Measurements from ENCODE around the gene SUGP1. TPM values are rescaled to one million over a fixed set of nuclear protein-coding genes. Genes with fewer than 3 reads are reported as not detected.

Gene SUGP1
- total RNA-seq, 2 experiments from 2014 or later: 54.6 to 61.0 TPM

DNA sequence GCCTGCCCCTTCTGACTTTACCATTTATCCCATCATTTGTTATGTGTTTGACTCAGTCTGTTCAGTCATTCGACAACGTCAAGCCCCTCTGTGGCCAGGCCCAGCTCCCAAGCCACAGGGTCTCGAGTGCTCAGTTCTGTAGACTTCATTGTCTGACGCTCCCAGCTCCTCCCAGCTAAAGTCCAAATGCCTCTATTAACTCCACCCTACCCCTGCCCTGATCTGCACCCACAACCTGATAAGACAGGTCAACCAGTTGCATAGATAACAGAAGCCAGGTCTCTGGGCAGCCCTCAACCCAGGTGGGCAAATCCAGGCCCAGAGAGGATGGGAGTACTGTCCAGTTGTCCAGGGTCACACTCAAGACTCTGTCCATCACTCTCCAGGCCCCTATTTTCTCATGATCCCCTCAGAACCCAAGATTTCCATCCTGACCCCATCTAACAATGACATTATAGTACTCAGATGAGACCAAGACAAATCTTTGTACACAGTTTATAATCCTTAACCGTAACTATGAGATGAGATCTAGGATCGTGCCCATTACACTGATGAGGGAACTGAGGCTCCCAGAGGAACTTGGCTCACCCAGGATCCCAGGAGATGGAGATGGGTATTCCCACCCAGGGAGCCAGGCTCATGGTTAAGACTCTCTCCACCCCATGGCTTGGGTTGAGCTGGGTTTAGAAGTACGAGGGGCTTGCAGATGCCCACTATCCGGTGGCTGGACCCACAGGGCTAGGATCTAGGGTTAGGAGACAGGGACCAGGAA lies 48.3 kb downstream of the SUGP1 start:
- ChIA-PET POLR2A (no interaction called here), CTCF (no interaction called here)

- ChIA-PET CTCF (no interaction called here), POLR2A (interaction anchor here (0.5 kb wide), 1 partner anchor 125 kb away, joined by 3 read pairs; no protein-coding TSS in a partner anchor)
Measured at GRCh38 chr19:19270749-19271571, 49.3 kb downstream of the SUGP1 start.

DNA sequence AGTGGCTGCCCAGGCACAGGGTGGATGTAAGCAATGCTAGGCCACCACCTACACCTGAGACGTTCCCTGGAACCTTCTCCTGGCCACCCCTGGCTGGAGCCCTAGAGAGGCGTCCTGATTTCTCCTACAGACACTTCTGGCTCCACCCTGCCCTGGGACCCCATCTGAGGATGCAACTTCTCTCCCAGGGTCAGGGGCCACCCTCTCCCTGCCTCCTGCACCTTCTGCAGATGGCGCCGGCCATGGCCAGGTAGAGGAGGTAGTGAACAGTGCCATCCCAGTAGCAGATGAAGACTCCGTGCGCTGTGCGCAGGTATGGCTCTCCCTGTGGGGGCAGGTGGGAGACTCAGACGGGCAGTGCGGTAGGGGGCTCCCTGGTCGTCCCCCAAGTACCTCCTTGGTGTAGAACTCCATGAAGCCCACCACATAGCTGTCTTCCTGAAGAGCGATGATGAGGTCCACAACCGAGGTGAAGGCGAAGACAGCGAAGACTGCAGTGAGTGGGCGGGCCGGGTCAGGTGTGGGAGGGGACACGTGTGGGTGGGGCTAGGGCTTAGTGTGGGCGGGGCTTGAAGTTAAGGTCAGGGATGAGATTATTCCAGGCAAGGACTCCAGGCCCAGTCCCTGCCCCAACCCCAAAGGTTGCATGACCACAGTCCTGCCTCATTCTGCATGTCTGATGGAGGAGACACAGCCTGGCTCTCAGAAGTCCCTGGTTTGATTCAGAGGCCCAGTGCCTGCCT lies 50.2 kb downstream of the SUGP1 start:
- POLR2A ChIA-PET: interaction anchor here (0.5 kb wide), 1 partner anchor 125 kb away, joined by 3 read pairs; no protein-coding TSS in a partner anchor
- CTCF ChIA-PET: no interaction called here

DNA sequence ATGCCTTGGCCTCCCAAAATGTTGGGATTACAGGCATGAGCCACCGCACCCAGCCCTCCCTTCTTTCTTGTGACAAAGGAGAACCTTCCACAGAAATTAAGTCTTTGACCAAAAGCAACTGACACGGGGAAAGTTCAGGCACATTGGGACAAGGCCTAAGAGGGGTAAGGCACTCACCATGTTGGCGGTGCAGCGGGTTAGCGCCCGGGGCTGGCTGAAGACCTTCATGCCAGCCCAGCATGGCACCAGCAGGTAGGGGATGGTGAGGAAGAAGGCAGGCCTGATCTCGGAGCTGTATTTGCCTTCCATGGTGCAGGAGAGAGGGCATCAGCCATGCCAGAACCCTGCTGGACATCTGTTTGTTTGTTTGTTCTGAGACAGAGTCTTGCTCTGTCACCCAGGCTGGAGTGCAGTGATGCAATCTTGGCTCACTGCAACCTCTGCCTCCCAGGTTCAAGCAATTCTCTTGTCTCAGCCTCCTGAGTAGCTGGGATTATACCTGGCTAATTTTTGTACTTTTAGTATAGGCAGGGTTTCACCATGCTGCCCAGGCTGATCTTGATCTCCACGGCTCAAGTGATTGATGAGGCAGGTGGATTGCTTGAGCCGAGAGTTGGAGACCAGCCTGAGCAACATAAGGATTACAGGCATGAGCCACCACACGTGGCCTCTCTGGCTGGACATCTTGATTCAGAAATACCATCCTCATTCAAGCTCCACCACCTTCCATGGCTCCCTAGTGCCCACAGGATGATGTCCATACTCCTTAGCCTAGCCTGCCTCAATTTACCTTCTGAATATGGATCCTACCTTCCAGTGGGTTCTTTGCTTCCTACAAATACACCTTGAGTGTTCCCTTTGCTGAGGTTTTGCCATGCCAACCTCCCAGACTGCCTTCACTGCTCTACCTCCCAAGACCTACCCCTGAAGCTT lies 51.6 kb downstream of the SUGP1 start:
- CTCF ChIA-PET: no interaction called here
- POLR2A ChIA-PET: no interaction called here

DNA sequence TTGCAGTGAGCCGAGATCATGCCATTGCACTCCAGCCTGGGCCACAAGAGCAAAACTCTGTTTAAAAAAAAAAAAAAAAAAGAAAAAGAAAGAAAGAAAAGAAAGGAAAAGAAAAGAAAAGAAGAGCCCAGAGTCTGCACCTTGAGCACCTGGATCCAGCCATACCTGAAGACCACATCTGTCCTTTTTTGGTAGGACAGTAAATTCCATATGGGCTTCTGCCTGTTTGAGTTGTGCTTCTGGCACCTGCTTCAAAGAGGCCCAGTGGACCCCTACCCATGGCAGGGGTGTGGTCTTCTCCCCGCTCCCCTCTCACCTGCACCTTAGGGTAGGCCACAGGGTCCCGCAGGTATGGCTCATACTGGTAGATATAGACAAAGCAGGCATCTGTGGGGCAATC lies 53.0 kb downstream of the SUGP1 start:
- ChIA-PET CTCF (no interaction called here), POLR2A (no interaction called here)

GRCh38 chr19:19263886-19264487 lies 56.3 kb downstream of the SUGP1 start:
- CTCF ChIA-PET: no interaction called here
- POLR2A ChIA-PET: no interaction called here

- CTCF ChIA-PET: no interaction called here
- POLR2A ChIA-PET: no interaction called here
Measured at GRCh38 chr19:19262190-19263057, 57.9 kb downstream of the SUGP1 start.

DNA sequence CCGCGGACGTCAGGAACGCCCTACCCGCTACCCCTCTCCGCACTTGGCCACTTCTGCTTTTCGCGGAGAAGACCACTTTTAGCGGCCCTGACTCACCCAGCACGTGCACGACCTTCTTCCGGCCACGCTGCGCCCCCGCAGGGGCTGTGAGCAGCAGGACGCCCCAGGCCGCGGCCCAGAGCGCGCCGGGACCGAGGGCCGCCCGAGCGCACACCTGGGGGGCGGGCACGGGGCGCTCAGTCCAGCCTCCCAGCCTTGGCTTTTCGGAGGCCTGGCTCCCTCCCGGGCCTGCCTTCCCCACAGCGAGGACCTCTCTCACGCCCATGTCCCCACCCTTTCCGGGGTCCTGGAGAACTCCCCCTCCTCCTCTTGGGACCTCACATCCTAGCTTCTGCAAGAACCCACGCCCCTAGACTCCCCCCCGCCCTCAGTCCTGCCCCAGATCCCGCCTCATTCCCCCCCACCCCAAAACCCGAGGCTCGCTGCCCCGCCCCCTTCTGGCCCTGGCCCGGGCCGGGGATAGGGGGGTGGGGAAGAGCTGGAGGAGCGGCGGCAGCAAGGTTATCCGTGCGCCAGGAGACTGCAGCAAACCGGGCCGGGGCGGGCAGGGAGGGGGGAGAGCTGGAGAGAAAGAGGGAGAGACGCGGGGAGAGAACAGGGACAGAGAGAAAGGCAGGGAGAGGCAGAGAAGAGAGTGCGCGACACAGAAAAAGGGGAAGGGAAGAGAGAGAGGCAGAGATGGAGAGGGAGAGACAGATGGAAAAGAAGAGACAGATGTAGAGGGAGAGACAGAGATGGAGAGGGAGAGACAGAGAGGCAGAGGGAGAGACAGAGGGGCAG lies 58.7 kb downstream of the SUGP1 start:
- CTCF ChIA-PET: no interaction called here

GRCh38 chr19:19260417-19261214 lies 59.7 kb downstream of the SUGP1 start:
- CTCF ChIA-PET: no interaction called here
- POLR2A ChIA-PET: no interaction called here

More for the DNA sequence above, 58.7 kb downstream of the SUGP1 start:
- POLR2A ChIA-PET: no interaction called here

DNA sequence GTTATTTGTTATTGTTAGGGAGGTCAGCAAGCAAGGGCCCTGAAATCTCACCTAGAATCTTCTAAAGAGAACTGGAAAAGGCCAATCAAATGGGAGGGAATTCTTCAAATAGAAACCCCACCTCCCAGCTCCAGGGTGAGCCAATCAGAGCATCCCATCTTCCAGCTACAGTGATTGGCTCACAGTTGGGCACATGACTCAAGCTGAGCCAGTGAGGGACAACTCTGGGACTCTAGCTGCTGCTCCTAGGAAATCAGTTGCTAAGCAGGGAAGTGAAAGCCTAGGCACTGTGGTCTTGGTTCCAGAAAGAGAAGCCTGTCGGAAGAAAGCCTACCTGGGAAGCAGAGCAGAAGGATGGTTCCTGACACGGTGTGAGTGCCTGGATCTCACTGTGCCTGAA lies 60.6 kb downstream of the SUGP1 start:
- ChIA-PET CTCF (interaction anchor here (1.3 kb wide), 1 partner anchor 36 kb away, joined by 3 read pairs; no protein-coding TSS in a partner anchor), POLR2A (no interaction called here)

DNA sequence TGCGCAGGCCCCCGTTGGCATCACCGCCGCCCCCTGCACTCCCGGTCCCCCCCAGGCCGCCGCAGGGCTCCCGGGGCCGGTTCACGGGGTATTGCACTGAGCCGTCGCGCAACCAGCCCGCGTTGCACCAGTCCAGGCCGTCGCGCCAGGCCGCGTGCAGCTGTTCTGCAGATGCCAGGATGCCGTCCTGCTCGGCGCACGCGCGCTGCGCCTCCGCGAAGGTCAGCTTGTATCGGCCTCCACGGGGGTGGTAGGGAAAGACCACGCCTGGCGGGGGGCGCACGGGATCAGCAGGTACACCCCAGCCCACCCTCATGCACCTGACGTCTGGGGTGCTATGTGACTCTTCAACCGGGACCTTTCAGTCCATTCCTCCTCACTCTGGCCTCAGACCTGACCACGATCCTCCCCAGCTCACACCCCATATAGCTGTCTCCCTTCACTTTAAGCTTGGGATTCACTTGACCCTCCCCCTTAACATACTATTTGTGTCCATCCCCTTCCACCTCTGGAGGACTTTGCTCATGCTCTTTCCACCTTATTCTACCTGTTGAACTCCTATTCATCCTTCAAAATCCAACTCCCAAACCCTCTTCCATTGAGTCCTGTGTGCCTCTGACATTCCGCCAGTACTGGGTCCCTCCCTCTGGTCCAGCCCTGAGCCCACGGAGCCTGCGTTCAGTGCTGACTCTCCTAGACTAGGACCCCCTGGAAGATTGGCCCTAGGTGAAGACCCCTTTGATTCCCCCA lies 61.5 kb downstream of the SUGP1 start:
- ChIA-PET POLR2A (interaction anchor here (0.5 kb wide), 1 partner anchor 81 kb away, joined by 4 read pairs; no protein-coding TSS in a partner anchor), CTCF (interaction anchor here (1.3 kb wide), 1 partner anchor 35 kb away, joined by 3 read pairs; no protein-coding TSS in a partner anchor)

DNA sequence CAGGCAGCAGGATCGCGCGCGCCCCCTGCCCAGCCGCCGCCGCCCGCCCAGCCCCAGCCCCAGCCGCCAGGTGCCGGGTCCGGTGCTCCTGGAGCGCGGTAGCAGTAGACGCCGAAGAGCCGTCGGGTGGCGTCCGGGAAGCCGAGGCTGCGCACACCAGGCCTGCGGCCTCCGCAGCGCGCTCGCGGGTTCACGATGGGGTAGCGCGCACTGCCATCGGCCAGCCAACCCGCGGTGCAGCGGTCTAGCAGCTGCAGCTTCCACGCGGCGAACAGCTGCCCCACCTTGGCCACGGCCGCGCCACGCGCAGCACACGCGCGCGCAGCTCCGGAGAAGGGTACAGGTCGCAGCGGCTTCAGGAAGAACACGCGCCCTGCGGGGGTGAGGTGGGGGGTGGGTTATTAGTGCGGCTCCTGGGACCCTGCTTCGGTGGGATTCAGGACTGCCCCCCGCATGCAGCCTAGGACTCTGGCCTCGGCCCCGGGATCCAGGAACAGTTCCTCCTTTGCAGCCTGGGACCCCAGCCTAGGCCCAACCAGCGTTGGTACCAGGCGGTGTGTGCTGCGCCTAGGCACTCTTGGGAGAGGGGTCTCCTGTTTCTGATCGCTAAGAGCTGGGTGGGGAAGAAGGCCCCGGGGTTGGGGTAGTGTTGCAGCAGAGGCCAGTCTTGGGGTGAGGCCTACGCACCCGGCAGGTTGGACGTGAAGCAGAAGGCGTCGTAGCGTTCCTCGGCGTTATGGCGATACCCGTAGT lies 62.3 kb downstream of the SUGP1 start:
- ChIA-PET POLR2A (interaction anchor here (0.5 kb wide), 1 partner anchor 80 kb away, joined by 4 read pairs; no protein-coding TSS in a partner anchor), CTCF (no interaction called here)

DNA sequence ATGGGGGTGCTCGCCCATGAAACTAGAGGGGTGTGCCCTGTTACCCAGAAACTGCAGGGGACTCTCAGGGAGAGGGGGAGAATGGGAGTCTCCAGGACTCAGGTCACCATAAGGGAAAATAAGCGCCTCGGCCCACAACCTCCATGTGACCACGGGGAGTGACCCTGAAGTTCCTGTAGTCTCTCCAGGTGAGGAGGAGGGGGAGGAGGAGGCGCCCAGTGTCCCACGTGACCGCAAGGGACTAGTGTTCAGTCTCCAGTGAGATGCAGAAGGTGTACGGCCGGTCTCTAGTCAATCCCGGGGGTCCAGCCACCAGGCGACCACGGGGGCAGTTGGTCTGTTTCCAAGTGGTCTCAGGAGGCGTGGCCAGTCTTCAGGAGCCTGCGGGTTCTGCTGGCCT lies 63.2 kb downstream of the SUGP1 start:
- POLR2A ChIA-PET: no interaction called here
- CTCF ChIA-PET: no interaction called here

- ChIA-PET CTCF (interaction anchor here (0.6 kb wide), 1 partner anchor 146 kb away, joined by 4 read pairs; no protein-coding TSS in a partner anchor), POLR2A (no interaction called here)
Measured at GRCh38 chr19:19256072-19256969, 64.0 kb downstream of the SUGP1 start.
